Tibial nerve (tissue), 4 donors: ENCODE data around the gene FAM181A.

Experiments used
- CTCF ChIP-seq, 5 experiments: fragments of 200-600 bp in 3 of 5; fragments of 450-650 bp in 2 of 5; sonication (generic) in 3 of 5; IDR thresholded peaks; one replicate each; pipeline ENCODE4 v1.5.1; 2016 to 2019; ENCODE audit warnings: antibody characterized with exemption in 5 of 5, mild to moderate bottlenecking in 3 of 5, moderate library complexity in 2 of 5
- EP300 ChIP-seq, 2 donors: sonication (generic); formaldehyde crosslinking; IDR thresholded peaks; one replicate each; pipeline ENCODE4 v1.6.1; 2017; ENCODE audit warnings: antibody characterized with exemption in 2 of 2, mild to moderate bottlenecking in 1 of 2
- POLR2A ChIP-seq, 2 donors: fragments of 450-650 bp; IDR thresholded peaks; one replicate each; pipeline ENCODE4 v1.6.1; 2017; ENCODE audit warnings: antibody characterized with exemption in 2 of 2, mild to moderate bottlenecking in 2 of 2, moderate library complexity in 2 of 2

GRCh38 chr14:93893661-93894261 is 33.4 kb upstream of the FAM181A start:
- no peak for TF ChIP-seq CTCF (IDR thresholded peaks at IDR 0.05)
- no peak for TF ChIP-seq POLR2A (IDR thresholded peaks at IDR 0.05)
- TF ChIP-seq EP300 (IDR thresholded peaks at IDR 0.05): no peak
